ENCODE measurements around the gene PRELP. TPM values are rescaled to one million over a fixed set of nuclear protein-coding genes. Genes with fewer than 3 reads are reported as not detected.
"Not testable (repeated sequence)": the region's sequence is repeated elsewhere in the genome, so short reads cannot be mapped to it uniquely, and the experiment has no call there.

The PRELP gene
- total RNA-seq, 1 experiment from 2014 or later: not detected

- H3K27ac ChIP-seq (ENCODE audit: low read length): no peak overlapping the region
Measured at GRCh38 chr1:203439131-203439730, 36.4 kb upstream of the PRELP start.

GRCh38 chr1:203440771-203441170, 34.8 kb upstream of the PRELP start:
- H4K20me1 ChIP-seq (ENCODE audit: insufficient read depth, low read depth, low read length): no peaks in the 10 kb centered on the region
- no peak overlapping the region for H3K4me3 ChIP-seq (ENCODE audit: low read length)
- H2AFZ ChIP-seq (ENCODE audit: low read length): no peak overlapping the region
- H3K4me1 ChIP-seq (ENCODE audit: low read length): no peaks in the 10 kb centered on the region
- peak; percentile 80 for DNase-seq
- no peak overlapping the region for H3K9ac ChIP-seq (ENCODE audit: low read length)
- no peaks in the 10 kb centered on the region for H3K9me3 ChIP-seq (ENCODE audit: low read length)
- no peak overlapping the region for H3K27ac ChIP-seq (ENCODE audit: low read length)
- H3K27me3 ChIP-seq (ENCODE audit: low read length): no peaks in the 10 kb centered on the region; the same call in 1 of the 2 replicates
- no peaks in the 10 kb centered on the region for H3K9me2 ChIP-seq (replicated peaks; ENCODE audit: insufficient read depth, low read length)
- no peaks in the 10 kb centered on the region for H3K79me2 ChIP-seq (ENCODE audit: low read length)
- no peak overlapping the region for H3K4me2 ChIP-seq (ENCODE audit: low read depth, low read length, poor library complexity, severe bottlenecking)
- no peaks in the 10 kb centered on the region for H3K36me3 ChIP-seq (ENCODE audit: insufficient read depth, low read length)

More at GRCh38 chr1:203439131-203439730, 36.4 kb upstream of the PRELP start:
- Histone ChIP-seq H3K27me3 (ENCODE audit: low read length) (no peaks in the 10 kb centered on the region), H3K9me3 (ENCODE audit: low read length) (no peaks in the 10 kb centered on the region), H3K36me3 (ENCODE audit: insufficient read depth, low read length) (no peaks in the 10 kb centered on the region), H4K20me1 (ENCODE audit: insufficient read depth, low read depth, low read length) (no peaks in the 10 kb centered on the region), H3K4me1 (ENCODE audit: low read length) (no peaks in the 10 kb centered on the region), H3K9ac (ENCODE audit: low read length) (no peak overlapping the region), H3K9me2 (replicated peaks; ENCODE audit: insufficient read depth, low read length) (no peaks in the 10 kb centered on the region), H3K4me2 (ENCODE audit: low read depth, low read length, poor library complexity, severe bottlenecking) (no peak overlapping the region), H2AFZ (ENCODE audit: low read length) (no peak overlapping the region), H3K79me2 (ENCODE audit: low read length) (no peaks in the 10 kb centered on the region), H3K4me3 (ENCODE audit: low read length) (no peak overlapping the region)
- DNase-seq: no peak

- no peak overlapping the region for H2AFZ ChIP-seq (ENCODE audit: low read length)
- H3K9me3 ChIP-seq (ENCODE audit: low read length): no peaks in the 10 kb centered on the region
- H3K4me2 ChIP-seq (ENCODE audit: low read depth, low read length, poor library complexity, severe bottlenecking): no peak overlapping the region
- no peaks in the 10 kb centered on the region for H3K79me2 ChIP-seq (ENCODE audit: low read length)
- no peak overlapping the region for H3K27ac ChIP-seq (ENCODE audit: low read length)
- no peaks in the 10 kb centered on the region for H4K20me1 ChIP-seq (ENCODE audit: insufficient read depth, low read depth, low read length)
- no peaks in the 10 kb centered on the region for H3K36me3 ChIP-seq (ENCODE audit: insufficient read depth, low read length)
- H3K4me1 ChIP-seq (ENCODE audit: low read length): no peaks in the 10 kb centered on the region
- no peaks in the 10 kb centered on the region for H3K9me2 ChIP-seq (replicated peaks; ENCODE audit: insufficient read depth, low read length)
- H3K4me3 ChIP-seq (ENCODE audit: low read length): no peak overlapping the region
- H3K9ac ChIP-seq (ENCODE audit: low read length): no peak overlapping the region
- DNase-seq: no peak
- no peaks in the 10 kb centered on the region; the same call in 1 of the 2 replicates for H3K27me3 ChIP-seq (ENCODE audit: low read length)
Measured at GRCh38 chr1:203441766-203442165, 33.8 kb upstream of the PRELP start.

GRCh38 chr1:203442821-203443220, 32.8 kb upstream of the PRELP start:
- Histone ChIP-seq H3K79me2 (ENCODE audit: low read length) (no peaks in the 10 kb centered on the region), H3K27ac (ENCODE audit: low read length) (no peak overlapping the region), H3K27me3 (ENCODE audit: low read length) (no peaks in the 10 kb centered on the region; the same call in 1 of the 2 replicates), H3K4me1 (ENCODE audit: low read length) (no peaks in the 10 kb centered on the region), H3K9ac (ENCODE audit: low read length) (no peak overlapping the region), H4K20me1 (ENCODE audit: insufficient read depth, low read depth, low read length) (no peaks in the 10 kb centered on the region), H3K9me3 (ENCODE audit: low read length) (no peaks in the 10 kb centered on the region), H3K4me3 (ENCODE audit: low read length) (no peak overlapping the region), H3K4me2 (ENCODE audit: low read depth, low read length, poor library complexity, severe bottlenecking) (no peak overlapping the region), H3K9me2 (replicated peaks; ENCODE audit: insufficient read depth, low read length) (no peaks in the 10 kb centered on the region), H3K36me3 (ENCODE audit: insufficient read depth, low read length) (no peaks in the 10 kb centered on the region), H2AFZ (ENCODE audit: low read length) (no peak overlapping the region)
- no peak for DNase-seq

GRCh38 chr1:203443296-203443695, 32.3 kb upstream of the PRELP start:
- Histone ChIP-seq H3K4me3 (ENCODE audit: low read length) (no peak overlapping the region), H3K36me3 (ENCODE audit: insufficient read depth, low read length) (no peaks in the 10 kb centered on the region), H3K27me3 (ENCODE audit: low read length) (no peaks in the 10 kb centered on the region; the same call in 1 of the 2 replicates), H2AFZ (ENCODE audit: low read length) (no peak overlapping the region), H3K4me2 (ENCODE audit: low read depth, low read length, poor library complexity, severe bottlenecking) (no peak overlapping the region), H3K9ac (ENCODE audit: low read length) (no peak overlapping the region), H3K9me2 (replicated peaks; ENCODE audit: insufficient read depth, low read length) (no peaks in the 10 kb centered on the region), H4K20me1 (ENCODE audit: insufficient read depth, low read depth, low read length) (no peaks in the 10 kb centered on the region), H3K27ac (ENCODE audit: low read length) (no peak overlapping the region), H3K9me3 (ENCODE audit: low read length) (no peaks in the 10 kb centered on the region), H3K79me2 (ENCODE audit: low read length) (no peaks in the 10 kb centered on the region), H3K4me1 (ENCODE audit: low read length) (no peaks in the 10 kb centered on the region)
- no peak for DNase-seq

GRCh38 chr1:203444171-203444576, 31.4 kb upstream of the PRELP start:
- Histone ChIP-seq H3K27ac (ENCODE audit: low read length) (no peak overlapping the region), H3K4me2 (ENCODE audit: low read depth, low read length, poor library complexity, severe bottlenecking) (no peak overlapping the region), H3K36me3 (ENCODE audit: insufficient read depth, low read length) (no peaks in the 10 kb centered on the region), H3K9me3 (ENCODE audit: low read length) (no peaks in the 10 kb centered on the region), H3K4me1 (ENCODE audit: low read length) (no peaks in the 10 kb centered on the region), H3K9me2 (replicated peaks; ENCODE audit: insufficient read depth, low read length) (no peaks in the 10 kb centered on the region), H3K4me3 (ENCODE audit: low read length) (no peak overlapping the region), H3K79me2 (ENCODE audit: low read length) (no peaks in the 10 kb centered on the region), H3K9ac (ENCODE audit: low read length) (no peak overlapping the region), H2AFZ (ENCODE audit: low read length) (no peak overlapping the region), H4K20me1 (ENCODE audit: insufficient read depth, low read depth, low read length) (no peaks in the 10 kb centered on the region), H3K27me3 (ENCODE audit: low read length) (no peaks in the 10 kb centered on the region; the same call in 1 of the 2 replicates)
- no peak for DNase-seq

GRCh38 chr1:203447151-203447550, 28.5 kb upstream of the PRELP start:
- peaks cover 10% of the 10 kb centered on the region for H3K4me1 ChIP-seq (ENCODE audit: low read length)
- no peak overlapping the region for H3K4me3 ChIP-seq (ENCODE audit: low read length)
- H3K9me2 ChIP-seq (replicated peaks; ENCODE audit: insufficient read depth, low read length): no peaks in the 10 kb centered on the region
- no peaks in the 10 kb centered on the region for H4K20me1 ChIP-seq (ENCODE audit: insufficient read depth, low read depth, low read length)
- DNase-seq: no peak
- H2AFZ ChIP-seq (ENCODE audit: low read length): no peak overlapping the region
- H3K4me2 ChIP-seq (ENCODE audit: low read depth, low read length, poor library complexity, severe bottlenecking): no peak overlapping the region
- no peak overlapping the region for H3K27ac ChIP-seq (ENCODE audit: low read length)
- no peaks in the 10 kb centered on the region for H3K36me3 ChIP-seq (ENCODE audit: insufficient read depth, low read length)
- H3K79me2 ChIP-seq (ENCODE audit: low read length): no peaks in the 10 kb centered on the region
- no peaks in the 10 kb centered on the region; the same call in 1 of the 2 replicates for H3K27me3 ChIP-seq (ENCODE audit: low read length)
- no peak overlapping the region for H3K9ac ChIP-seq (ENCODE audit: low read length)
- no peaks in the 10 kb centered on the region for H3K9me3 ChIP-seq (ENCODE audit: low read length)

- H3K27me3 ChIP-seq (ENCODE audit: low read length); H2AFZ ChIP-seq (ENCODE audit: low read length); H3K27ac ChIP-seq (ENCODE audit: low read length); H3K9me2 ChIP-seq (replicated peaks; ENCODE audit: insufficient read depth, low read length); H3K9ac ChIP-seq (ENCODE audit: low read length); DNase-seq; H3K36me3 ChIP-seq (ENCODE audit: insufficient read depth, low read length); H4K20me1 ChIP-seq (ENCODE audit: insufficient read depth, low read depth, low read length); H3K9me3 ChIP-seq (ENCODE audit: low read length); H3K4me3 ChIP-seq (ENCODE audit: low read length); H3K79me2 ChIP-seq (ENCODE audit: low read length); H3K4me2 ChIP-seq (ENCODE audit: low read depth, low read length, poor library complexity, severe bottlenecking): not testable (repeated sequence)
- peaks cover 14% of the 10 kb centered on the region for H3K4me1 ChIP-seq (ENCODE audit: low read length)
Measured at GRCh38 chr1:203447598-203447997, 28.0 kb upstream of the PRELP start.

Data from Karpas-422 (cell line).